K562 (cell line): ENCODE measurements around the gene GMDS.

Source experiments
- MTF1 ChIP-seq: fragments of 250-450 bp; sonication (Bioruptor Pico); IDR thresholded peaks from 2 replicates; pipeline ENCODE4 v1.9.0; 2021; ENCODE audit warnings: moderate library complexity, mild to moderate bottlenecking, inconsistent platforms, borderline replicate concordance
- SAFB2 ChIP-seq: fragments of 200-400 bp; formaldehyde crosslinking; IDR thresholded peaks from 2 replicates; pipeline ENCODE4 v1.6.1; 2018; ENCODE audit warnings: borderline replicate concordance, low read length, low read depth, moderate library complexity; ENCODE audit not compliant: severe bottlenecking
- TBL1XR1 ChIP-seq, 2 experiments: IDR thresholded peaks; 2 replicates each; pipeline ENCODE4 v1.6.1; 2012; ENCODE audit warnings: improper control_type of control experiment in 2 of 2, low read length in 2 of 2, mild to moderate bottlenecking in 1 of 2

GRCh38 chr6:1802491-1803395 lies 442.7 kb downstream of the GMDS start:
- no peak for TF ChIP-seq TBL1XR1 (IDR thresholded peaks at IDR 0.05; ENCODE audit: low read length in 2 of 2)
- no peak for TF ChIP-seq SAFB2
- TF ChIP-seq MTF1 (CRISPR knock-in tag), result no peak
